Measurements from ENCODE around the gene CDYL2. TPM values are rescaled to one million over a fixed set of nuclear protein-coding genes. Genes with fewer than 3 reads are reported as not detected.

The CDYL2 gene
- total and polyA plus RNA-seq, 4 experiments from 2014 or later: 0.91 to 42.4 (median 20.0) TPM

DNA sequence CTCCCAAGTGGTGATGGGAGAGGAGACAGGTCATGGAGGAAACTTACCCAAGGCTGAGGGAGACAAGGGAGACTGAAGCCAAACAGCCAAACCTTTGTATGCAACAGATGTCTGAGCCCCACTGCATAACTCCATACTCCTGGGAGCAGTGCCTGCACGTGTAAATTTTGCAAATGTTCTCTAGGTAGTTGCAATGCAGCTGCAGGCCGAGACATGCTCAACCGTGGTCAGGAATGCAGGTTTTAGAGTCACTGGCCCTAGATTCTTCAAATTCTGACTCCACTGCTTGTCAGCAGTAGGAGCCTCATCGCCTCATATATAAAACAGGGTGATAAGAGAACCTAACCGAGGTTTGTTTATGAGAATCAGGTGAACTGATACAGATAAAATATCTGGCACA is 252.1 kb downstream of the CDYL2 start:
- ChIA-PET CTCF (ENCODE audit: partially characterized antibody) (no interaction called here), POLR2A (ENCODE audit: partially characterized antibody) (no interaction called here)
- no peak for DNase-seq
- Mint-ChIP-seq H3K4me3 (no peak overlapping the region), H3K9me3 (no peaks in the 10 kb centered on the region), H3K27me3 (no peaks in the 10 kb centered on the region), H3K4me1 (peaks cover 3 to 9% (median 8%) of the 10 kb centered on the region in 4 donors), H3K27ac (no peak overlapping the region), H3K36me3 (no peaks in the 10 kb centered on the region)
- no peaks in the 10 kb centered on the region for H3K27me3 ChIP-seq (ENCODE audit: insufficient read depth, low read length)
- no peaks in the 10 kb centered on the region for H3K36me3 ChIP-seq (ENCODE audit: insufficient read depth, low read length)
- H3K4me3 ChIP-seq (ENCODE audit: low read length in 2 of 2): no peak overlapping the region
- intact Hi-C loops (cut with micrococcal nuclease): no loop called here
- no peak overlapping the region for H3K27ac ChIP-seq (ENCODE audit: low read depth, low read length)
- H3K4me1 ChIP-seq (ENCODE audit: insufficient read depth, low read length): peaks cover 6% of the 10 kb centered on the region
- no peaks in the 10 kb centered on the region for H3K9me3 ChIP-seq (ENCODE audit: control insufficient read depth in 1 of 2, low read length in 2 of 2)

Other genes starting within 250 kb of the CDYL2 start
- 10 to 100 TPM; 39.7 to 39.9 TPM for gene CMC2, start 202.3 kb upstream of the CDYL2 start, total RNA-seq
- 100 to 1,000 TPM; 109 to 154 TPM for gene CMC2, start 202.3 kb upstream of the CDYL2 start, polyA plus RNA-seq
- 1 to 10 TPM; 3.4 to 4.0 TPM for gene CENPN, start 202.6 kb upstream of the CDYL2 start, total RNA-seq
- gene CENPN, start 202.6 kb upstream of the CDYL2 start, polyA plus RNA-seq: 1 to 10 TPM; 2.9 to 3.9 TPM
- gene ATMIN, start 231.2 kb upstream of the CDYL2 start, total RNA-seq: 10 to 100 TPM; 39.3 to 45.4 TPM
- 10 to 100 TPM; 26.1 to 46.3 TPM for gene ATMIN, start 231.2 kb upstream of the CDYL2 start, polyA plus RNA-seq

Measured in CD4-positive, alpha-beta memory T cell (primary cell).